GM12891 (cell line): ENCODE measurements around the gene DENND11.

Source experiments
- PAX5 ChIP-seq: IDR thresholded peaks from 2 replicates; pipeline ENCODE4 v1.6.1; 2011; ENCODE audit warnings: low read length, moderate library complexity, mild to moderate bottlenecking; ENCODE audit not compliant: insufficient read depth, severe bottlenecking
- POLR2A ChIP-seq: IDR thresholded peaks from 2 replicates; pipeline ENCODE4 v1.6.1; 2011; ENCODE audit warnings: low read depth, low read length, control low read depth
- POLR2AphosphoS5 ChIP-seq: IDR thresholded peaks from 2 replicates; pipeline ENCODE4 v1.6.1; 2011; ENCODE audit warnings: low read depth, low read length, control low read depth
- POU2F2 ChIP-seq: IDR thresholded peaks from 2 replicates; pipeline ENCODE4 v1.6.1; 2011; ENCODE audit warnings: low read depth, mild to moderate bottlenecking, control low read depth, low read length, moderate library complexity
- SPI1 ChIP-seq: IDR thresholded peaks from 2 replicates; pipeline ENCODE4 v1.6.1; 2011; ENCODE audit warnings: low read depth, low read length, control low read depth
- TAF1 ChIP-seq: IDR thresholded peaks from 2 replicates; pipeline ENCODE4 v1.6.1; 2011; ENCODE audit warnings: low read depth, low read length, control low read depth

GRCh38 chr7:141729020-141729419 lies 27.1 kb upstream of the DENND11 start:
- no peak for TF ChIP-seq POLR2A
- no peak for TF ChIP-seq POLR2AphosphoS5
- no peak for TF ChIP-seq TAF1
- no peak for TF ChIP-seq PAX5
- no peak for TF ChIP-seq POU2F2
- TF ChIP-seq SPI1, result no peak
